GM18505 (cell line): ENCODE data around the gene SEPTIN3.

Source experiments
- ATAC-seq: cut with Tn5 transposase; IDR thresholded peaks from one replicate; pipeline ENCODE4 v1.9.1; 2021; ENCODE audit not compliant: unreplicated experiment
- POLR2A ChIP-seq: IDR thresholded peaks from 4 replicates; pipeline ENCODE4 v1.6.1; 2011; ENCODE audit warnings: borderline replicate concordance; ENCODE audit not compliant: insufficient read depth, insufficient read length; ENCODE audit errors: extremely low read depth

The SEPTIN3 gene, protein sequence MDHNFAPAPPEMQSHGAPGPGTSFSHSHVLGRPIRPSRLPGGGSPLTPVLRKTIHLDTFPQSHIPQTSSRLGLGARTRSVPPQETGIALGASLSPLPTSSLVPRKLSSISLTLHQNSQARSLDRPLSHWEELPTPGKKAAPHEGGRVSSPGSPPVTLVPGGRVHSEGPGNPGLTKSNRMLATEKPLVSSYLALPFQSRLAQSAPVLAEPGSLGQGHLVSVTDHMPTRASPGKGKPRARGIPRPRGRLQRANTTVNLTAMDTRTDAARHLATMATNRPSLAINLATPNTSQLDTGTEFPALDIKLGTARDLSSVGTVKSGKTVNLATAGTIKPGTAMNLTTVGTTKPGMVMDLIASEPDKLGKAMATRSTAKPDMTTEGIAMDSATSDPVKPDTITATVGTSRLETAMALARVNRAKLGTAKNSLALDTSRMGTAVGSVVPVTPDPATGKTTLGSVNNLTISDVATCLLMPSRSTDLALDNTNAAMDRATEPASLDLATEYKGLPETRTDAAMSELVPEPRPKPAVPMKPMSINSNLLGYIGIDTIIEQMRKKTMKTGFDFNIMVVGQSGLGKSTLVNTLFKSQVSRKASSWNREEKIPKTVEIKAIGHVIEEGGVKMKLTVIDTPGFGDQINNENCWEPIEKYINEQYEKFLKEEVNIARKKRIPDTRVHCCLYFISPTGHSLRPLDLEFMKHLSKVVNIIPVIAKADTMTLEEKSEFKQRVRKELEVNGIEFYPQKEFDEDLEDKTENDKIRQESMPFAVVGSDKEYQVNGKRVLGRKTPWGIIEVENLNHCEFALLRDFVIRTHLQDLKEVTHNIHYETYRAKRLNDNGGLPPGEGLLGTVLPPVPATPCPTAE

DNA sequence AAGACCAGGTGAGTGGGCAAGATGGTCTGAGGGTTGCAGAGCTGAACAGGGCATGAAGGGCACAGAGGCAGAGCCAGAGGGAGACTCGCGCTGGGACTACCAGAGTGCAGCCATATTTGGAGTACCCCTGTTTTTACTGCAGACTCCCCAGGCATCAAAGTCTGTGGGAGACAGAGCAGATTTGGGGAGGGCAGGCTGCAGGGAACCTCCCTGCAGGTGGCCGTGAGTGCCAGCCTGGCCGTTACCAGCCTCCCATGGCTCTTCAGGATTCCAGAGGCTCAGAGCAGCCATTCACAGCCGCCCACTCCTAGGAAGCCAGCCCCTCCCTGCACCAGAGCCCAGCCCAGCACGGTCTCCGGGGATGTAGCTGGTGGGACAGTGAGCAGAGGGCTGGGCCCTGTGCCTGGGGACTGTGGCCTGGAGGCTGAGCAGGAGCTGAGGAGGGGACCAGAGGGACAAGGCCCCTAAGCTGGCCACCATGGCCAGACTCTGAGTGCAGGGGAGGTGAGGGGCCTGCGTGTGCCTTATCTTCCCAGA, at the start of gene SEPTIN3:
SEPTIN3 (plus strand) TSS at position 334 of the 537 bp plus-strand sequence. CDS start 2,050 bp downstream, outside the sequence.
- TF ChIP-seq POLR2A: no peak
- ATAC-seq: no peak

DNA sequence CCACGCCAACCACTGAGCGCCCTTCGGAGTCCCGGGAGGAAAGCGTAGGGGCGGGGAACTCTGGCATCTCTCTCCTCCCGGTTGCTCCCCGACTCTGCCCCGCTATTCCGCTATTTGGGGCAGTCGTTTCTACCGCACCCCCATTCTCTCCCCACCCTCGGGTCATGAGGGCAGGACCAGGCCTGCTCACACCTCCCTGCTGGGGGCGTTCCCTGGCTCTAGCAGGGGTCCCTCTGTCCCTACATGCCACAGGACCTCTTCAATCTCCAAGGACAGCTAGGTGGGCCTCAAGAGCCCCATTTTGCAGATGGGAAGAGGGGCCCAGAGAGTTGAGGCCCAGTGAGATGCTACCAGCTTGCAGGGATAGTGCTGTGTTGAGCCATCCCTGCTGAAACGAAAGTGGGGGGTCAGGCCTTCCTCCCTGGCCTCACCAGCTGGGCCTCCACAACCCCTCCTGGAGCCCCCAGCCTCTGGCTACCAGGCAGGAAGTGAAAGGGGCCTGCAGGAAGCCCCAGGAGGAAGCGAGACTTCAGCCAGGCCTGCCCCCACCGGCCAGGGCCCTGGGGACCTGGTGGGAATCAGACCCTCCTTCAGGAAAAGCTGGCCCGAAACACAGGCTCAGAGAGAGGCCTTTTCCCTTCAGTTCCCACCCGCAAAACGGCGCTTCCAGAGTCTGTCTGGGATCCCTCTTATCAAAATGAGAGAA, 48.8 kb upstream of the SEPTIN3 start:
- ATAC-seq: peak; percentile 19

DNA sequence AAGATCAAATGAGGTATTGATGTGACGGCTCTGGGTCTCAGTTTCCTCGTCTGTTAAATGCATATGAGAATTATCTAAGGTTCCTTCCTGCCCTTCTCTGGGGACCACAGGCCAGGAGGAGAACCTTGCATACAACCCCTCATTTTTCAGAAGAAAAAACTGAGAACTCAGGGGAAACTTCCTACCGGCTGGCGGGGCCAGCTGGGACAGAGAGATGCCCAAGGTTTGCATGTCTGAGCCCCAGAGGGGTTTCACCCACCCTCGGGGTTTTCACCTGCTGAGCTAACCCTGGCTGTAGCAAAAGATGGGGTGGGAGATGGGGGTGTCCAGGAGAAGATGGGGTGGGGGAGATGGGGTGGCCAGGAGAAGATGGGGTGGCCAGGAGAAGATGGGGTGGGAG, 46.9 kb upstream of the SEPTIN3 start:
- no peak for TF ChIP-seq POLR2A
- no peak for ATAC-seq

More for the DNA sequence above, 48.8 kb upstream of the SEPTIN3 start:
- no peak for TF ChIP-seq POLR2A

DNA sequence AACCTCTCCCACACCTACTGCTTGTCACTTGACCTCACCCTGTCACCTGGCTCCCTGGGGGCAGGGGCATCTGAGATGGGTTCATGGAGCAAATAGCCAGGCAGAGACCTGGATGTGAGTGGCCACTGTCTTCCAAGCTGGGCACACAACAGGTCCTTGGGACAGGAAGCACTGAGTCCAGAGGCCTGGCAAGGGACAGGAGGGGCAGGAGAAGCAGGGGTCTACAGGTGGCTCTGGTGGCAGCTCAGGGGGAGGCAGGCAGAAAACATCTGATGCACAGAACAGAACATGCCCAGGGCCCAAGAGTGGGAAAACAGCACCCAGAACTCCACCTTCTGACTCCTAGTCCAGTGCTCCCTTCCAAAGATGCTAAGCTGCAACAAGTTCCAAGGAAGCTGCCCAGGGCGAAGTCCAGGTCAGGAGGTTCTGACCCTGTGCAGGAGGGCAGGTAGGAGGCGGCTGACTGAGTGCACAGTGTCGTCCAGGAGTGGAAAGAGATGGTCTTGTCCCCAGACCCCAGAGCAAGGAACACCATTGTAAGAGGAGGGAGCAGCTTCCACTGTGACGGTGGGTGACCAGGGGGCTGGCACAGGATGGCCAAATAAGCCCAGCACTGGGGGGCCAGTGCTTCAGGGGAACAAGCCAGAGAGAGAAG, 46.2 kb upstream of the SEPTIN3 start:
- ATAC-seq: no peak
- no peak for TF ChIP-seq POLR2A

DNA sequence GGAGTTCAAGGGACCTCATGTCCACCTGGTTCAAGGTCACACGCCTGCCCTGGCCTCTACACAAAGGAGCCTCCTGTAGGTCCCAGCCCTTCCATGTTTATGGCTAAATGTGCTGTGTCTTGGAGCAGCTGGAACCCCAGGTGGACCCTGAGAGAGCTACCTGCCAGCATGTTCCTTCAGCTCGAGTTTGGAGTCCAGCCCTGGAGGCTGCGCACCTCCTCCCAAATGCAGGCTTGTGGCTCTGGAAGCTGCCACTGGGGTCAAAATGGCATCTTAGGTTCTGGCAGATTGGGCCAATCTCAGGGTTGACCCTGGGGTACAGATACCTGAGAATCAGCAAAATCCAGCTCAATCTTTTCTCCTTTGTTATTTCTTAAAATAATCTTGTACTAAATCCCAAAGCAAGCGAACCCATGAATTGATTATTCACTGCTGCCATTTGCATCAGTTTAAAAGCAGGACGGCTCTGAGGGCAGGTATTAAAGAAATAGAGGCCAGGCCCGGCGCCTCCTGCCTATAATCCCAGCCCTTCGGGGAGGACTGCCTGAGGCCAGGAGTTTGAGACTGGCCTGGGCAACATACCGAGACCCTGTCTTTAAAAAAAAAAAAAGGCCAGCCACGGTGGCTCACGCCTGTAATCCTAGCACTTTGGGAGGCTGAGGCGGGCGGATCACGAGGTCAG, 45.5 kb upstream of the SEPTIN3 start:
- no peak for TF ChIP-seq POLR2A
- ATAC-seq: no peak

DNA sequence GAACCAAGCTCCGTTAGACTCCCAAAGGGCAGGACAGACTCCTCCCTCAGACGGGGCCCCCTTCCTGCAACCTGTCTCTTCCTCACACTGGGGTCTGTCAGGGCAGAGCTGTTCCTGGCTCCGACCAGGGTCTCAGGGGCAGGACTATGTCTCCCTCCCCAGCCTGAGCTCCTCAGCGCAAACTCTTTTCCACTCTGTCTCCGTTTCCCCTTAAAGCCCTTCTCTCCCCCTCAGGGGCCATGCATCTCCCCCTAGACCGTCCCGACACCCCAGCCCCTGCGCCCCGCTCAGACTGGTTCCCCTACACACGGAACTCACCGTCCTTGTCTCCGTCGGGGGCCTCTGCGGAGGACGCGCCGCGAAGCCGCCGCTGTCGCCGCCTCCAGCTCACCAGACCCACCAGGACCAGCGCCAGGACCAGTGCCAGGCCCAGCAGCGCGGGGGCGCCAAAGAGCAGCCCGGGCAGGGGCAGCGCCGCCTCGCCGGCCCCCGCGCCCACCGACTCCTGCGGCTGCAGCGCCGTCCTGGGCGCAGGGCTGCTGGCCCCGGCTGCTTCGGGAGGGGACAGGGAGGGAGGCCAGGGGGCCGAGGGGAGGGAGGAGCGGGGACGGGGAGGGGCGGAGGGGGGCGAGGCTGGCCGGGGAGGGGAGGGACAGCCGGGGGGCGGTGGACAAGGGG, 43.3 kb upstream of the SEPTIN3 start:
- ATAC-seq: peak; percentile 36

DNA sequence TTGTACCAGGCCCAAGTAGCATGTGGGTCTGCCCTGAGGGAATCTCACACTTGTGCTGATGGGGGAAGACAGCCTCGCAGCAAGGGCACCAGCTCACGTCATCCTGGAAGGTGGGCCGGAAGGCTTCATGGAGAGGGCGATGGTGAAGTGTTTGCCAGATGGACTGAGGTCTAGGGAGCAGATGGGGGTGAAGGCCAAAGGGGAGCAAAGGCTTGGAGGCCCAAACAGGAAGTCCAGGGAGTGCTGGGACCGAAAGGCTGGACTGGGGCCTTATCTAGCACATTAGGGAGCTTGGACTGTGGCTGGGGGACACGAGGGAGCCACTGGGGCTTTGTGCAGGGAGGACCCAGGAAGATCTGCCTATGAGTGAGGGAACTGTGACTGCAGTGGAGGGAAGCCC, 41.4 kb upstream of the SEPTIN3 start:
- no peak for ATAC-seq
- peak; percentile 30 for TF ChIP-seq POLR2A

More for the DNA sequence above, 43.3 kb upstream of the SEPTIN3 start:
- TF ChIP-seq POLR2A: peak; percentile 35

DNA sequence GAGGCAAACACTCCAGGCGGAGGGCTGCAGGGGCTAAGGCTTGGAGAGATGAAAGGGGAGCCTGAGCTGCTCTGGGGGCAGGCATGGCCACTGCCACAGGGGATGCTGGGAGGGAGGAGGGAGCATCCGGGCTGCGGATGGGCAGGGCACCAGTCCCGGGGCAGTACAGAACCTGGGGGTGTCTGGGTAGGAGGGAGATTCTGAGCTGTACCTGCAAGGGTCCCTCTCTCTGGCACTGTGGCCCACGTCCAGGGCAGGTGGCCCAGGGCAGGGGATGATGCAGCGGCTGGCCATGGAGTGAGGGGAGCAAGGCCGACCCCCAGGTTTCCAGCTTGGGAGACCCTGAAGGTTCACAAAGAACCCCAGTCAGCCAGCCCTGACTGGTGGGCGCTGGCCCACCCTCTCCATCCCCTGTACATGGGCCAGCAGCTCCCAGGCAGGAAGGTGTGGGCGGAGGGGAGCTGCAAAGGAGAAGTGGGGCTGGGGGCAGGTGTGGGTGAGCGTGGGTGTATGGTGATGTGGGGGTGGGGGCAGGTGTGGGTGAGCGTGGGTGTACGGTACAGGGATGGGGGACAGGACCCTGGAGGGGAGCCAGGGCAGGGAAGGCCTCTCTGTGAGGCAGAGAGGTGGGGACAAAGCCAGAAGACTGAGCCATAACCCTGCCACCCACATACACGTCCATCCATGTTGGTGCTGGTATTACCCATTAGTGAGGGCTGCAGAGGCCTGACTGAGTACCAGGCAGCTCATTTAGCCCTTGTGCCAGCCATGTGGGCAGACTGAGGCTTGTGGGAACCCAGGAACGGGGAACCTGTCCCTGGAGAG, 40.4 kb upstream of the SEPTIN3 start:
- peak; percentile 30 for TF ChIP-seq POLR2A
- no peak for ATAC-seq

DNA sequence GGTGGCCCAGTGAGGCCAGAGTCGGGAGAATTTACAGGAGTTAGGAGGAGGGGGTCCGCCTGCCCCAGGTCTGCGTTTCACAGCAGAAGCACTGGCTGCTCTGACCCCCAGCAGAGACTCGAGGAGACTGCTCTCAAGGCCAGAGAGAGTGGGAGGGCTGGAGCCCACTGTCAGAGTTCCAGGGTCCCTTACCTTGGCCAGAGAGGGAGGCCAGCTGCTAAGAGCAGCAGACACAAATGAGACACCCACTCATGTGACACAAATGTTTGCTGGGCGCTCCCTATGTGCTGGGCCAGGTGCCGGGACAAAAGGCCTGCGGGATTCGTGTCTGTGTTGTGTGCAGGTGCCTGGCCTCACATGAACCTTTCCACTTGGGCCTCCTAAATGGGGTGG, 39.8 kb upstream of the SEPTIN3 start:
- ATAC-seq: no peak

DNA sequence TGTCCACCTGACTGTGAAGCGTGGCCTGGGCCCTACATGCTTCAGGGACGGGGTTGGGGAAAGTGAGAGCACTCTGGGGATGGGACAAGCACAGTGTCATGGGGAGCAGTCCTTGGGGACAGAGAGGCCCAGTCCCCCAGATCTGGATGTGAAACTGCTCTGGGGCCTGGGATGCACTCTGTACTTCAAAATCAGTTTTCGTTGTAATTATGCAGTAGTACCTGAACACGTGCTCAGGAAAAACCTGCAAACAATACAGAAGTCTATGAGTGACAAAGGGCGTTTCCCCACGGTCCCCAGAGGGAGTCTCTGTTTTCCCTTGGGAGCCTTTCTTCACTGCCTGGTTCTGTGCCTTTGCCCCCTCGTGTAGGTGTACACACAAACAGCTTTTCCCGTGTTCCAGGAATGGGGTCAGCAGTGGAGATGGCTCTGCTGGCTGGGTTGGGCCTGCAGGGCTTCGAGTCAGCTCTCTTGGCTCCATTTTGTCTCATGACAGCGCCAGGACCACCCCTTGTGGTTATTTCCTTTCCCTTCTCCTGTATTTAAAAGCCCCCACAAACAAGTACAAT, 37.5 kb upstream of the SEPTIN3 start:
- TF ChIP-seq POLR2A: peak; percentile 47
- no peak for ATAC-seq

More for the DNA sequence above, 39.8 kb upstream of the SEPTIN3 start:
- TF ChIP-seq POLR2A: no peak
